WTC11 (cell line): Measurements from ENCODE around the gene UBE2J2.

Source experiments
- ETV6 ChIP-seq: sonication (generic); formaldehyde crosslinking; IDR thresholded peaks from 2 replicates; pipeline ENCODE4 v1.8.1; 2022; ENCODE audit warnings: mild to moderate bottlenecking, missing genetic modification reagents
- FOXP1 ChIP-seq: sonication (generic); formaldehyde crosslinking; IDR thresholded peaks from 2 replicates; pipeline ENCODE4 v1.8.0; 2022; ENCODE audit warnings: missing genetic modification reagents, mild to moderate bottlenecking, moderate library complexity, borderline replicate concordance
- KAT7 ChIP-seq: sonication (generic); formaldehyde crosslinking; IDR thresholded peaks from 2 replicates; pipeline ENCODE4 v1.8.1; 2023; ENCODE audit warnings: missing genetic modification reagents, mild to moderate bottlenecking, borderline replicate concordance
- NFYB ChIP-seq: sonication (generic); formaldehyde crosslinking; conservative IDR thresholded peaks from 2 replicates; pipeline ENCODE4 v1.8.0; 2022; ENCODE audit warnings: low read depth, missing genetic modification reagents
- TF ChIP-seq, protein P1 (sequence below): fragments of 200-600 bp; IDR thresholded peaks from 2 replicates; pipeline ENCODE4 v1.8.0; 2022; ENCODE audit warnings: antibody characterized with exemption

DNA sequence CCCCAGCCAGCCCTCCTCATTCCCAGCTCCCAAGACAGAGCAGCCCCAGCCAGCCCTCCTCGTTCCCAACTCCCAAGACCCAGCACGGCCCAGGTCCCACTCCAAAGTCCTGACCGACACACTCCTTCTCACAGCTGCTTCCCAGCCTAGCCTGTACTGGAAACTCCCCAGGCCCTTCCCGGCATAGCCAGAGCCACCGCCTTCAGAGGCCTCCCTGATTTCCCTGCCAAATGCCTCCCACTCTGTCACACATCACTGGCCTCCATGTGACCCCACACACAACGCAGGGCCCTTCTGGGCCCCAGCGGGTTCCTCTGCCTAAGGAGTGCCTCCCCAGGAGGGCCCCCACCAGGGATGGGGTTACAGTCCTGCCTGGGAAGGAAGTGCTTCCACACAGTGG lies 2.8 kb downstream of the UBE2J2 start:
- TF ChIP-seq, protein P1, sequence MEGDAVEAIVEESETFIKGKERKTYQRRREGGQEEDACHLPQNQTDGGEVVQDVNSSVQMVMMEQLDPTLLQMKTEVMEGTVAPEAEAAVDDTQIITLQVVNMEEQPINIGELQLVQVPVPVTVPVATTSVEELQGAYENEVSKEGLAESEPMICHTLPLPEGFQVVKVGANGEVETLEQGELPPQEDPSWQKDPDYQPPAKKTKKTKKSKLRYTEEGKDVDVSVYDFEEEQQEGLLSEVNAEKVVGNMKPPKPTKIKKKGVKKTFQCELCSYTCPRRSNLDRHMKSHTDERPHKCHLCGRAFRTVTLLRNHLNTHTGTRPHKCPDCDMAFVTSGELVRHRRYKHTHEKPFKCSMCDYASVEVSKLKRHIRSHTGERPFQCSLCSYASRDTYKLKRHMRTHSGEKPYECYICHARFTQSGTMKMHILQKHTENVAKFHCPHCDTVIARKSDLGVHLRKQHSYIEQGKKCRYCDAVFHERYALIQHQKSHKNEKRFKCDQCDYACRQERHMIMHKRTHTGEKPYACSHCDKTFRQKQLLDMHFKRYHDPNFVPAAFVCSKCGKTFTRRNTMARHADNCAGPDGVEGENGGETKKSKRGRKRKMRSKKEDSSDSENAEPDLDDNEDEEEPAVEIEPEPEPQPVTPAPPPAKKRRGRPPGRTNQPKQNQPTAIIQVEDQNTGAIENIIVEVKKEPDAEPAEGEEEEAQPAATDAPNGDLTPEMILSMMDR: no peak
- TF ChIP-seq ETV6 (CRISPR knock-in tag): no peak
- no peak for TF ChIP-seq FOXP1
- TF ChIP-seq NFYB (CRISPR knock-in tag): no peak
- no peak for TF ChIP-seq KAT7 (CRISPR knock-in tag)
